Memory B cell (primary cell): ENCODE measurements around the gene CDC14A.
"Not testable (repeated sequence)": the region's sequence is repeated elsewhere in the genome, so short reads cannot be mapped to it uniquely, and the experiment has no call there.

ENCODE experiments used
- ATAC-seq: fragments of 150-1000 bp; cut with Tn5 transposase; 2 replicates; pipeline ENCODE4 v1.10.0; 2021; ENCODE audit warnings: low read depth, mild to moderate bottlenecking, moderate library complexity
- DNase-seq, 2 donors: peaks; one replicate each; pipeline ENCODE4 v3.0.0; 2022; ENCODE audit warnings: low spot score in 2 of 2
- H3K27ac Mint-ChIP-seq: one replicate; pipeline ENCODE4 v1.8.0; 2022; ENCODE audit warnings: mild to moderate bottlenecking, moderate library complexity, mixed read lengths
- H3K27me3 Mint-ChIP-seq: one replicate; pipeline ENCODE4 v1.8.0; 2022; ENCODE audit warnings: mixed read lengths
- H3K36me3 Mint-ChIP-seq: one replicate; pipeline ENCODE4 v1.8.0; 2022; ENCODE audit warnings: mild to moderate bottlenecking, mixed read lengths
- H3K4me1 Mint-ChIP-seq: one replicate; pipeline ENCODE4 v1.8.0; 2022; ENCODE audit warnings: mixed read lengths
- H3K4me3 Mint-ChIP-seq: one replicate; pipeline ENCODE4 v1.8.0; 2022; ENCODE audit warnings: mild to moderate bottlenecking, moderate library complexity, mixed read lengths
- H3K9me3 Mint-ChIP-seq: one replicate; pipeline ENCODE4 v1.8.0; 2022; ENCODE audit warnings: mixed read lengths

Gene CDC14A

GRCh38 chr1:100362821-100363466, 10.6 kb downstream of the CDC14A start:
- Mint-ChIP-seq H3K27me3 (no peaks in the 10 kb centered on the region), H3K36me3 (peaks cover 13% of the 10 kb centered on the region), H3K27ac (no peak overlapping the region), H3K4me1 (peaks cover 37% of the 10 kb centered on the region), H3K4me3 (no peak overlapping the region), H3K9me3 (no peaks in the 10 kb centered on the region)
- ATAC-seq (no peak), DNase-seq (no peak)

DNA sequence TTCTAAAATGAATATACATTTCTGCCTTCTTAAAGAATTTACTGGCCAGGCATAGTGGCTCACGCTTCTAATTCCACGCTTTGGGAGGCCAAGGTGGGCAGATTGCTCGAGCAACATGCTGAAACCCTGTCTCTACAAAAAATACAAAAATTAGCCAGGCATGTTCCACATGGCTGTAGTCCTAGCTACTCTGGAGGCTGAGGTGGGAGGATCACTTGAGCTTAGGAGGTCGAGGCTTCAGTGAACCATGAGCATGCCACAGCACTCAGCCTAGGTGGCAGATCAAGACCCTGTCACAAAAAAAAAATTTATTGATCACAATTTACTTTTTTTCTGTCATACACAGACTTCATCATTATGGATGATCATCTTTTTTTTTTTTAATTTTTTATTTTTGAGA, 11.5 kb downstream of the CDC14A start:
- Mint-ChIP-seq H3K9me3 (no peaks in the 10 kb centered on the region), H3K4me3 (no peak overlapping the region), H3K27me3 (no peaks in the 10 kb centered on the region), H3K27ac (no peak overlapping the region), H3K4me1 (peaks cover 36% of the 10 kb centered on the region), H3K36me3 (peaks cover 17% of the 10 kb centered on the region)
- no peak for ATAC-seq
- DNase-seq: no peak

- H3K36me3 Mint-ChIP-seq: peaks cover 20% of the 10 kb centered on the region
These were observed 12.4 kb downstream of the CDC14A start for GRCh38 chr1:100364697-100365096.

GRCh38 chr1:100366209-100366525, 13.9 kb downstream of the CDC14A start:
- no peaks in the 10 kb centered on the region for H3K9me3 Mint-ChIP-seq
- H3K27ac Mint-ChIP-seq: peak overlapping the region; percentile 38
- no peak for DNase-seq
- no peak overlapping the region for H3K4me3 Mint-ChIP-seq
- no peak for ATAC-seq
- peaks cover 41% of the 10 kb centered on the region for H3K4me1 Mint-ChIP-seq
- H3K27me3 Mint-ChIP-seq: no peaks in the 10 kb centered on the region
- peaks cover 22% of the 10 kb centered on the region for H3K36me3 Mint-ChIP-seq

More at GRCh38 chr1:100364697-100365096, 12.4 kb downstream of the CDC14A start:
- H3K4me1 Mint-ChIP-seq: peaks cover 35% of the 10 kb centered on the region
- DNase-seq (no peak), ATAC-seq (no peak)
- no peaks in the 10 kb centered on the region for H3K27me3 Mint-ChIP-seq
- H3K9me3 Mint-ChIP-seq: no peaks in the 10 kb centered on the region
- no peak overlapping the region for H3K27ac Mint-ChIP-seq
- H3K4me3 Mint-ChIP-seq: no peak overlapping the region

DNA sequence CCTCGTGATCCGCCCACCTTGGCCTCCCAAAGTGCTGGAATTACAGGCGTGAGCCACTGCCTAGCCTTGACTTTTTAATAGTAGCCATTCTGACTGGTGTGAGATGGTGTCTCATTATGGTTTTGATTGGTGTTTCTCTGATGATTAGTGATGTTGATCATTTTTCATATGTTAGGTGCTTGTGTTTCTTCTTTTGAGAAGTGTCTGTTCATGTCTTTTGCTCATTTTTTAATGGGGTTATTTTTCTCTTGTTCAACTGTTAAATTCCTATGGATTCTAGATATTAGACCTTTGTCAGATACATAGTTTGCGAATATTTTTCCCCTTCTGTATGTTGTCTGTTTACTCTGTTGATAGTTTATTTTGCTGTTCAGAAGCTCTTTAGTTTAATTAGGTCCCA, 17.0 kb downstream of the CDC14A start:
- H3K27ac Mint-ChIP-seq, DNase-seq, H3K4me3 Mint-ChIP-seq, H3K27me3 Mint-ChIP-seq, ATAC-seq, H3K9me3 Mint-ChIP-seq: not testable (repeated sequence)
- H3K36me3 Mint-ChIP-seq: peaks cover 18% of the 10 kb centered on the region
- peaks cover 38% of the 10 kb centered on the region for H3K4me1 Mint-ChIP-seq

DNA sequence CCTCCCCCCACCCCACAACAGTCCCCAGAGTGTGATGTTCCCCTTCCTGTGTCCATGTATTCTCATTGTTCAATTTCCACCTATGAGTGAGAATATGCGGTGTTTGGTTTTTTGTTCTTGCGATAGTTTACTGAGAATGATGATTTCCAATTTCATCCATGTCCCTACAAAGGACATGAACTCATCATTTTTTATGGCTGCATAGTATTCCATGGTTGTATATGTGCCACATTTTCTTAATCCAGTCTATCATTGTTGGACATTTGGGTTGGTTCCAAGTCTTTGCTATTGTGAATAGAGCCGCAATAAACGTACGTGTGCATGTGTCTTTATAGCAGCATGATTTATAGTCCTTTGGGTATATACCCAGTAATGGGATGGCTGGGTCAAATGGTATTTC, 21.6 kb downstream of the CDC14A start:
- DNase-seq, ATAC-seq, H3K9me3 Mint-ChIP-seq, H3K27me3 Mint-ChIP-seq, H3K4me3 Mint-ChIP-seq, H3K27ac Mint-ChIP-seq: not testable (repeated sequence)
- Mint-ChIP-seq H3K4me1 (peaks cover 29% of the 10 kb centered on the region), H3K36me3 (peaks cover 28% of the 10 kb centered on the region)

DNA sequence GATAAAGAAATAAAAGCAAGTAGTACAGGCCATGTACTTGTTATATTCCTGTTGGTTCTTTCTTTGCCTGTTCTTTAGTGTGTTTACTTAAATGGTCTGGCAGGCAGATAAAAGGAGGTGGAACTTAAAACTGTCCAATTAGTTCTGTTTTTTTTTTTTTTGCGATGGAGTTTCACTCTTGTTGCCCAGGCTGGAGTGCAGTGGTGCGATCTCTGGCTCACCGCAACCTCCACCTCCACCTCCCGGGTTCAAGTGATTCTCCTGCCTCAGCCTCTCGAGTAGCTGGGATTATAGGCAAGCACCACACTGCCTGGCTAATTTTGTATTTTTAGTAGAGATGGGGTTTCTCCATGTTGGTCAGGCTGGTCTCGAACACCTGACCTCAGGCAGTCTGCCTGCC, 24.6 kb downstream of the CDC14A start:
- not testable (repeated sequence) for ATAC-seq, H3K27me3 Mint-ChIP-seq, DNase-seq, H3K9me3 Mint-ChIP-seq, H3K4me3 Mint-ChIP-seq, H3K27ac Mint-ChIP-seq
- peaks cover 27% of the 10 kb centered on the region for H3K4me1 Mint-ChIP-seq
- H3K36me3 Mint-ChIP-seq: peaks cover 29% of the 10 kb centered on the region

DNA sequence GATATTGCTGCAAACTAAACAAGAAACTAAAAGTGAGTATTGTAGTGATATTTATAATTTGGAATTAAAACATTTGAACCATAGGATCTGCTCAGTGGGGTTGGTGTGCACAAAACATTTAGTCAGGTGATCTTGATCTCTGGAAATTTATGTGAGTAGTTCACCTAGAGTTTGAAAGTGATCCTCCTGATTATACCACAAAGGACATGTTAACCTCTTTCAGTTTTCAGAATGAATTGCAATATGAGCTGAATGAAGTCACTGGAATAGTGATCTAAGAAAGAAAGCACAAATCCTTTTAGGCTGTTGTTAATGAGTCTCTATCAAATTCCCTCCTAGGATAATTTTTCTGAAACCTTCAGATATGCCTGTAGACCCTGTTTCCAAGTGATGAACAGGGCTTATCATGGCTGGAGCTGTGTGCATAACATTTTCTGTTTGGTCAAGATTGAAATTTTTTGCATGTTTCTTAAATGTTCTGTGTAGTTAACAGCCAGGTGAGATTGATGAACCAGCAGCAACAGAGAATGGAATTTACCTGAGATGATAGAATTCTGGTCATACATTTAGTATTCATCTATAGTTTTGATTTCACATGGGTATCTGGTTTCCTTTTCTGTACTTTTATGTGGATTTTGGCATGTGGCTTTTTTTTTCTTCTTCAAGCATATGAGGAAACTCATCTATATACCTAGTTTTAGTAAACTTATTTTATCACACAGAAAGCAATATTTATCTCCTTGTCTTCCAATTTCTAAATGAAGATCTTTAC, 25.5 kb downstream of the CDC14A start:
- no peak for DNase-seq
- Mint-ChIP-seq H3K36me3 (peaks cover 26% of the 10 kb centered on the region), H3K27me3 (no peaks in the 10 kb centered on the region), H3K4me1 (peaks cover 26% of the 10 kb centered on the region), H3K4me3 (no peak overlapping the region), H3K9me3 (no peaks in the 10 kb centered on the region), H3K27ac (peak overlapping the region; percentile 10)
- ATAC-seq: no peak

DNA sequence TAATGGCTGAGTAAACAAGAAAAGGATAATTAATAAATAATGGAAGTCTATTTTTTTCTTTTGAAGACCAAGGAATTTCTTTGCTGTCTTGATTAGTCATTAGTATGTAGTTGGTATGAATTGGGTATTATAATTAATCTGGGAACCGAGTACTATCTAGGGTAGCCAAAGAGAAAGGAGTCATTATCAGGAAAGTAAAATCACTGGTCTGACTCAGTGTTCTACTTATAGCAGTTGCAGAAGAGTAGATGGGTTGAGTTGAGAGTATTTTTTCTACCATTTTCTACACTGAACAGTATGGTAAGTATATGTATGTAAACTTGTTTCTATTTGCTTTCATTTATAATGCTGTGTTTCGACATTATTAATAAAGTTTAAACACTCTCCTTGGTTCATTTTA, 26.6 kb downstream of the CDC14A start:
- Mint-ChIP-seq H3K27ac (peak overlapping the region; percentile 21), H3K36me3 (peaks cover 28% of the 10 kb centered on the region), H3K4me1 (peaks cover 25% of the 10 kb centered on the region), H3K9me3 (no peaks in the 10 kb centered on the region), H3K27me3 (no peaks in the 10 kb centered on the region), H3K4me3 (no peak overlapping the region)
- DNase-seq: no peak
- no peak for ATAC-seq

- H3K9me3 Mint-ChIP-seq: no peaks in the 10 kb centered on the region
- H3K27ac Mint-ChIP-seq: peak overlapping the region; percentile 17
- no peak for ATAC-seq
- peaks cover 22% of the 10 kb centered on the region for H3K36me3 Mint-ChIP-seq
- H3K27me3 Mint-ChIP-seq: no peaks in the 10 kb centered on the region
- peaks cover 23% of the 10 kb centered on the region for H3K4me1 Mint-ChIP-seq
- DNase-seq: no peak
- H3K4me3 Mint-ChIP-seq: no peak overlapping the region
These were observed 28.3 kb downstream of the CDC14A start for GRCh38 chr1:100380635-100381034.

GRCh38 chr1:100382657-100383056, 30.4 kb downstream of the CDC14A start:
- peaks cover 20% of the 10 kb centered on the region for H3K36me3 Mint-ChIP-seq
- H3K4me1 Mint-ChIP-seq: peaks cover 29% of the 10 kb centered on the region
- no peaks in the 10 kb centered on the region for H3K27me3 Mint-ChIP-seq
- H3K9me3 Mint-ChIP-seq: no peaks in the 10 kb centered on the region
- ATAC-seq (peak; percentile 57), DNase-seq (no peak)
- H3K4me3 Mint-ChIP-seq: no peak overlapping the region
- peak overlapping the region; percentile 53 for H3K27ac Mint-ChIP-seq

DNA sequence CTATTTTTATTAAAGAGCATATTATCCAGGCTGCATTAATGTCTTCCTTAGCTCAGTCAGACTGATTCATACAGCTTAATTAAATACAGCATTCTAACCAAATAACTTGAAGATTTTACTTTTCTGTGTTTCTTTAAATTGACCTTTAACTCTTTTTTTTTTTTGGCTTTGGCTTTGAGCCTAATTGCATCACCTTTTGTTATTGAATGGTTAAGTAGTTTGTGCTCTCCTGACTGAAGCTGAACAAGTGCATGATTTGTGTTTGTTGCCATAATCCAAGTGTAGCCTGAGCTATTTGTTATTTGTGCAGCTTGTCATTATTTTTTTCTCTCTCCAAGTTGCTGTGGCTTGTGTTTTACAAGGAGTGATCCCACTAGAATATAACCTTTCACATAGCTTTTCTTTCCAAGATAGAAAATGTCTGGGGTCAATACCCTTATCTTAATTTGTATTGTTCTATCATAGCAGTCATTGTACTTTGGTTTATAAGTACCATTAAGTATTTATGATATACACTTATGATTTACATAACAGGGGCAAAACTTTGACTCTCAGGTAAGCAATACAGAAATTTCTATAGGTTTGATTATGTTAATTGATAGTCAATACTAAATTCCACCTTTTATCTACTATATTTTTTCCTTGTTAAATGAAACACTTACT, 31.6 kb downstream of the CDC14A start:
- no peaks in the 10 kb centered on the region for H3K9me3 Mint-ChIP-seq
- DNase-seq (no peak), ATAC-seq (no peak)
- peaks cover 17% of the 10 kb centered on the region for H3K36me3 Mint-ChIP-seq
- no peak overlapping the region for H3K4me3 Mint-ChIP-seq
- no peak overlapping the region for H3K27ac Mint-ChIP-seq
- H3K27me3 Mint-ChIP-seq: no peaks in the 10 kb centered on the region
- H3K4me1 Mint-ChIP-seq: peaks cover 35% of the 10 kb centered on the region

- H3K36me3 Mint-ChIP-seq: peaks cover 10% of the 10 kb centered on the region
- H3K27me3 Mint-ChIP-seq: no peaks in the 10 kb centered on the region
- H3K27ac Mint-ChIP-seq: peak overlapping the region; percentile 12
- H3K4me3 Mint-ChIP-seq: no peak overlapping the region
- ATAC-seq: no peak
- H3K4me1 Mint-ChIP-seq: peaks cover 26% of the 10 kb centered on the region
- no peak for DNase-seq
- no peaks in the 10 kb centered on the region for H3K9me3 Mint-ChIP-seq
These were observed 34.9 kb downstream of the CDC14A start for GRCh38 chr1:100387209-100387608.

- Mint-ChIP-seq H3K27me3 (no peaks in the 10 kb centered on the region), H3K4me1 (peaks cover 26% of the 10 kb centered on the region), H3K9me3 (no peaks in the 10 kb centered on the region), H3K4me3 (no peak overlapping the region), H3K27ac (peak overlapping the region; percentile 12), H3K36me3 (peaks cover 9% of the 10 kb centered on the region)
- ATAC-seq (no peak), DNase-seq (no peak)
These were observed 35.5 kb downstream of the CDC14A start for GRCh38 chr1:100387657-100388350.
